K562 (cell line): Measurements from ENCODE around the gene ROR2. TPM values are rescaled to one million over a fixed set of nuclear protein-coding genes. Genes with fewer than 3 reads are reported as not detected.

Experiments
- ATAC-seq: fragments of 200-7000 bp; cut with Tn5 transposase; 3 replicates; pipeline ENCODE4 v1.9.1; 2020; ENCODE audit warnings: moderate library complexity
- BruUV-seq: library from RNA; stranded (reverse); fragments of 400-500 nt; replicated peaks from 2 replicates; lab custom pipeline; 2021; lab: Mats Ljungman, UMichigan
- CTCF ChIA-PET: fragments of 300-600 bp; formaldehyde crosslinking; extraction: SDS; loops from one replicate; lab custom pipeline; 2021; ENCODE audit warnings: low intra/inter-chr PET ratio; lab: Yijun Ruan, JAX
- POLR2A ChIA-PET: fragments of 300-600, 350-650 bp; sonication (Branson Sonifier 250); formaldehyde crosslinking; extraction: SDS; loops from one replicate; lab custom pipeline; 2021; ENCODE audit warnings: antibody characterized with exemption, inconsistent platforms; lab: Yijun Ruan, JAX
- DNase-seq, 4 experiments: peaks; one replicate each; pipeline versions ENCODE4 v3.0.0 to v3.0.0-alpha.2; 2011 to 2018; ENCODE audit warnings: low spot score in 3 of 4, mixed read lengths in 3 of 4; ENCODE audit errors: extremely low read depth in 1 of 4
- FAIRE-seq: peaks from 2 replicates; lab custom pipeline; 2011; peaks lifted over from hg19 to GRCh38; lab: Jason Lieb, UNC
- H2AFZ ChIP-seq: 2 replicates; pipeline ENCODE4 v1.6.0; 2011; ENCODE audit warnings: low read depth, low read length, control low read depth, inconsistent platforms
- H3K27ac ChIP-seq: fragments of 200-600 bp; 3 replicates; pipeline ENCODE4 v1.8.0; 2011; ENCODE audit warnings: low read depth, mild to moderate bottlenecking, control low read depth, inconsistent platforms, low read length, moderate library complexity, mixed read lengths; ENCODE audit errors: extremely low read depth
- H3K27me3 ChIP-seq, 2 experiments: fragments of 300-600 bp in 1 of 2; 2 replicates in 1 of 2; 3 replicates in 1 of 2; pipeline versions ENCODE4 v1.6.0 to v1.8.0; 2011; ENCODE audit warnings: inconsistent platforms in 2 of 2, low read length in 2 of 2, mild to moderate bottlenecking in 1 of 2, mixed read lengths in 1 of 2, moderate library complexity in 1 of 2; ENCODE audit not compliant: control insufficient read depth in 2 of 2, insufficient read depth in 2 of 2
- H3K36me3 ChIP-seq: fragments of 300-600 bp; 3 replicates; pipeline ENCODE4 v1.8.0; 2011; ENCODE audit warnings: mild to moderate bottlenecking, low read length, inconsistent platforms; ENCODE audit not compliant: control insufficient read depth, insufficient read depth
- H3K4me1 ChIP-seq, 2 experiments: fragments of 200-600 bp in 1 of 2; replicated peaks in 1 of 2; 2 replicates in 1 of 2; 3 replicates in 1 of 2; pipeline versions ENCODE4 v1.5.1 to v1.8.0; 2011; ENCODE audit warnings: inconsistent platforms in 2 of 2, low read length in 2 of 2, mild to moderate bottlenecking in 1 of 2, mixed read lengths in 1 of 2, moderate library complexity in 1 of 2; ENCODE audit not compliant: control insufficient read depth in 2 of 2, insufficient read depth in 2 of 2
- H3K4me2 ChIP-seq: 2 replicates; pipeline ENCODE4 v1.6.1; 2011; ENCODE audit warnings: low read length, control low read depth, inconsistent platforms, mixed read lengths; ENCODE audit not compliant: insufficient read depth
- H3K4me3 ChIP-seq: fragments of 200-600 bp; sonication (generic), shearing (Covaris generic); 2 replicates; pipeline ENCODE4 v1.5.1; 2016; ENCODE audit warnings: control low read depth, inconsistent platforms
- H3K79me2 ChIP-seq: fragments of 200-600 bp; 3 replicates; pipeline ENCODE4 v1.8.0; 2011; ENCODE audit warnings: low read length, inconsistent platforms; ENCODE audit not compliant: control insufficient read depth, insufficient read depth
- H3K9ac ChIP-seq, 2 experiments: 2 replicates each; pipeline versions ENCODE4 v1.6.0 to v1.6.1; 2011; ENCODE audit warnings: low read depth in 2 of 2, low read length in 2 of 2, control low read depth in 1 of 2, inconsistent platforms in 1 of 2, mild to moderate bottlenecking in 1 of 2, mixed read lengths in 1 of 2; ENCODE audit not compliant: insufficient read depth in 1 of 2
- H3K9me1 ChIP-seq: one replicate; pipeline ENCODE4 v1.6.0; 2011; ENCODE audit warnings: inconsistent platforms, mild to moderate bottlenecking, low read length, moderate library complexity; ENCODE audit not compliant: control insufficient read depth, insufficient read depth
- H3K9me3 ChIP-seq: replicated peaks from 2 replicates; pipeline ENCODE4 v1.5.1; 2011; ENCODE audit warnings: low read depth, low read length, inconsistent platforms; ENCODE audit not compliant: control insufficient read depth, insufficient read depth
- H4K20me1 ChIP-seq: replicated peaks from 2 replicates; pipeline ENCODE4 v1.6.1; 2011; ENCODE audit warnings: low read length, inconsistent platforms, mixed read lengths; ENCODE audit not compliant: control insufficient read depth, insufficient read depth
- ATF6 ChIP-seq: sonication (generic); formaldehyde crosslinking; IDR thresholded peaks from 2 replicates; pipeline ENCODE4 v1.4.0; 2020; ENCODE audit warnings: mild to moderate bottlenecking, missing genetic modification reagents
- EGR1 ChIP-seq: fragments of 450-650 bp; conservative IDR thresholded peaks from 2 replicates; pipeline ENCODE4 v1.6.1; 2017; ENCODE audit warnings: mild to moderate bottlenecking
- NONO ChIP-seq, 2 experiments: fragments of 200-400 bp in 1 of 2; fragments of 450-650 bp in 1 of 2; formaldehyde crosslinking in 1 of 2; IDR thresholded peaks; 2 replicates each; pipeline ENCODE4 v1.6.1; 2017; ENCODE audit warnings: low read depth in 2 of 2, mild to moderate bottlenecking in 2 of 2, moderate library complexity in 2 of 2, low read length in 1 of 2
- WGBS: fragments of 100-300 bp; shearing (Covaris generic); methylation state at CpG from one replicate; pipeline ENCODE4 v1.1.6; 2016; ENCODE audit warnings: low coverage, mixed read lengths; ENCODE audit not compliant: insufficient coverage; ENCODE audit errors: missing lambda C conversion rate; 5-methylcytosine and 5-hydroxymethylcytosine counted together
- in situ Hi-C: fragments of 300-500 bp; cut with MboI; formaldehyde crosslinking; loops from 4 replicates; pipeline ENCODE4 v1.15.0; 2018; ENCODE audit warnings: inconsistent platforms, mixed read lengths
- intact Hi-C: fragments of 100-400 bp; cut with micrococcal nuclease; formaldehyde crosslinking; loops from 2 replicates; pipeline ENCODE4 v1.14.2; 2022
- polyA plus RNA-seq, 8 experiments: library from polyadenylated mRNA; depleted of rRNA in 4 of 8; stranded (reverse) in 5 of 8; unstranded in 3 of 8; fragments of >200 nt; fragmentation: Nextera tagmentation in 2 of 8; fragmentation: Illumina TruSeq in 1 of 8; extraction: Ambion mirVana in 2 of 8; extraction: Trizol in 1 of 8; gene quantifications; 2 replicates each; pipeline versions ENCODE4 v1.2.1 to v1.2.3, GENCODE V29; 2011 to 2014; ENCODE audit warnings: inconsistent platforms in 1 of 8, missing spikeins in 1 of 8
- total RNA-seq, 7 experiments: library from RNA; depleted of rRNA in 6 of 7; stranded (reverse); fragments of >200 nt in 6 of 7; fragmentation: Illumina TruSeq in 2 of 7; extraction: Trizol in 2 of 7; gene quantifications; 2 replicates each; pipeline versions ENCODE4 v1.2.1 to v1.2.3, GENCODE V29; 2011 to 2021; ENCODE audit warnings: low replicate concordance in 1 of 7
- TF ChIP-seq, protein P1 (sequence below): sonication (generic); formaldehyde crosslinking; IDR thresholded peaks from 2 replicates; pipeline ENCODE4 v1.8.1; 2023; ENCODE audit warnings: mild to moderate bottlenecking, missing genetic modification reagents
- TF ChIP-seq, protein P2 (sequence below): sonication (generic); formaldehyde crosslinking; IDR thresholded peaks from 2 replicates; pipeline ENCODE4 v1.8.1; 2023; ENCODE audit warnings: mild to moderate bottlenecking, missing genetic modification reagents
- TF ChIP-seq, protein P3 (sequence below), 2 experiments: fragments of 450-650 bp in 1 of 2; sonication (generic) in 1 of 2; formaldehyde crosslinking in 1 of 2; IDR thresholded peaks in 1 of 2; conservative IDR thresholded peaks in 1 of 2; 2 replicates each; pipeline versions ENCODE4 v1.6.1 to v1.8.1; 2016 to 2023; ENCODE audit warnings: mild to moderate bottlenecking in 2 of 2, moderate library complexity in 2 of 2, inconsistent platforms in 1 of 2, missing genetic modification reagents in 1 of 2

ROR2 gene
- total and polyA plus RNA-seq, 9 of the 15 experiments (the other 6 are each of a cell fraction or from before 2014, with no cell fraction given) = 5.6 to 33.8 (median 15.3) TPM

- no peak for FAIRE-seq
- Histone ChIP-seq H2AFZ (no peak overlapping the region), H3K9ac (no peak overlapping the region), H3K9me3 (no peaks in the 10 kb centered on the region), H3K79me2 (no peaks in the 10 kb centered on the region), H3K4me3 (no peak overlapping the region), H3K4me1 (no peaks in the 10 kb centered on the region), H3K27me3 (peaks cover 12 to 39% of the 10 kb centered on the region in 2 experiments), H3K9me1 (no peaks in the 10 kb centered on the region), H3K36me3 (no peaks in the 10 kb centered on the region), H3K27ac (no peak overlapping the region), H4K20me1 (no peaks in the 10 kb centered on the region), H3K4me2 (no peak overlapping the region)
- ChIA-PET CTCF (no interaction called here), POLR2A (interaction anchor here (1.4 kb wide), 1 partner anchor 11 kb away, joined by 6 read pairs; no protein-coding TSS in a partner anchor)
- DNase-seq = no peak
- in situ Hi-C loops (no loop called here), intact Hi-C loops (no loop called here)
- no peak for TF ChIP-seq NONO (IDR thresholded peaks at IDR 0.05; ENCODE audit: low read depth in 2 of 2, low read length in 1 of 2)
- TF ChIP-seq, protein P1, sequence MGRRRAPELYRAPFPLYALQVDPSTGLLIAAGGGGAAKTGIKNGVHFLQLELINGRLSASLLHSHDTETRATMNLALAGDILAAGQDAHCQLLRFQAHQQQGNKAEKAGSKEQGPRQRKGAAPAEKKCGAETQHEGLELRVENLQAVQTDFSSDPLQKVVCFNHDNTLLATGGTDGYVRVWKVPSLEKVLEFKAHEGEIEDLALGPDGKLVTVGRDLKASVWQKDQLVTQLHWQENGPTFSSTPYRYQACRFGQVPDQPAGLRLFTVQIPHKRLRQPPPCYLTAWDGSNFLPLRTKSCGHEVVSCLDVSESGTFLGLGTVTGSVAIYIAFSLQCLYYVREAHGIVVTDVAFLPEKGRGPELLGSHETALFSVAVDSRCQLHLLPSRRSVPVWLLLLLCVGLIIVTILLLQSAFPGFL (CRISPR knock-in tag) = no peak
- 0% methylated on average over 9 of the region's 9 CpGs for WGBS
- BruUV-seq = no TSS peak
- ATAC-seq = no peak
These were observed 366.1 kb downstream of the ROR2 start for GRCh38 chr9:91583966-91584365.

GRCh38 chr9:91583161-91583875 is 366.7 kb downstream of the ROR2 start:
- H4K20me1 ChIP-seq = no peaks in the 10 kb centered on the region
- no peaks in the 10 kb centered on the region for H3K9me1 ChIP-seq
- ChIA-PET POLR2A (interaction anchor here (1.4 kb wide), 1 partner anchor 11 kb away, joined by 6 read pairs; no protein-coding TSS in a partner anchor), CTCF (no interaction called here)
- in situ Hi-C loops (no loop called here), intact Hi-C loops (no loop called here)
- H3K4me3 ChIP-seq = no peak overlapping the region
- H3K36me3 ChIP-seq = no peaks in the 10 kb centered on the region
- H3K4me1 ChIP-seq = no peaks in the 10 kb centered on the region
- H3K27me3 ChIP-seq = peaks cover 12 to 39% of the 10 kb centered on the region in 2 experiments
- no TSS peak for BruUV-seq
- H3K27ac ChIP-seq = no peak overlapping the region
- no peak overlapping the region for H3K4me2 ChIP-seq
- no peaks in the 10 kb centered on the region for H3K9me3 ChIP-seq
- H3K79me2 ChIP-seq = no peaks in the 10 kb centered on the region
- FAIRE-seq (no peak), DNase-seq (no peak), ATAC-seq (no peak)
- no peak overlapping the region for H2AFZ ChIP-seq
- H3K9ac ChIP-seq = no peak overlapping the region
- TF ChIP-seq EGR1 (peak; percentile 37), ATF6 (CRISPR knock-in tag) (no peak)
- TF ChIP-seq, protein P2, sequence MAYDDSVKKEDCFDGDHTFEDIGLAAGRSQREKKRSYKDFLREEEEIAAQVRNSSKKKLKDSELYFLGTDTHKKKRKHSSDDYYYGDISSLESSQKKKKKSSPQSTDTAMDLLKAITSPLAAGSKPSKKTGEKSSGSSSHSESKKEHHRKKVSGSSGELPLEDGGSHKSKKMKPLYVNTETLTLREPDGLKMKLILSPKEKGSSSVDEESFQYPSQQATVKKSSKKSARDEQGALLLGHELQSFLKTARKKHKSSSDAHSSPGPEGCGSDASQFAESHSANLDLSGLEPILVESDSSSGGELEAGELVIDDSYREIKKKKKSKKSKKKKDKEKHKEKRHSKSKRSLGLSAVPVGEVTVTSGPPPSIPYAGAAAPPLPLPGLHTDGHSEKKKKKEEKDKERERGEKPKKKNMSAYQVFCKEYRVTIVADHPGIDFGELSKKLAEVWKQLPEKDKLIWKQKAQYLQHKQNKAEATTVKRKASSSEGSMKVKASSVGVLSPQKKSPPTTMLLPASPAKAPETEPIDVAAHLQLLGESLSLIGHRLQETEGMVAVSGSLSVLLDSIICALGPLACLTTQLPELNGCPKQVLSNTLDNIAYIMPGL (CRISPR knock-in tag) = no peak
- TF ChIP-seq, protein P3, sequence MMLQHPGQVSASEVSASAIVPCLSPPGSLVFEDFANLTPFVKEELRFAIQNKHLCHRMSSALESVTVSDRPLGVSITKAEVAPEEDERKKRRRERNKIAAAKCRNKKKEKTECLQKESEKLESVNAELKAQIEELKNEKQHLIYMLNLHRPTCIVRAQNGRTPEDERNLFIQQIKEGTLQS (IDR thresholded peaks at IDR 0.05) = no peak
- TF ChIP-seq, protein P3 (CRISPR knock-in tag; conservative IDR thresholded peaks at IDR 0.05) = no peak
